Stimulated activated CD8-positive, alpha-beta memory T cell treated with anti-CD3 and anti-CD28 coated beads, Interleukin-15, amount 100 ng/mL, for 24 hours (primary cell): Measurements from ENCODE around the gene TBC1D10A.

Experiments
- DNase-seq: peaks from one replicate; pipeline ENCODE4 v3.0.0-alpha.2; 2020; ENCODE audit warnings: low read depth

Gene TBC1D10A

DNA sequence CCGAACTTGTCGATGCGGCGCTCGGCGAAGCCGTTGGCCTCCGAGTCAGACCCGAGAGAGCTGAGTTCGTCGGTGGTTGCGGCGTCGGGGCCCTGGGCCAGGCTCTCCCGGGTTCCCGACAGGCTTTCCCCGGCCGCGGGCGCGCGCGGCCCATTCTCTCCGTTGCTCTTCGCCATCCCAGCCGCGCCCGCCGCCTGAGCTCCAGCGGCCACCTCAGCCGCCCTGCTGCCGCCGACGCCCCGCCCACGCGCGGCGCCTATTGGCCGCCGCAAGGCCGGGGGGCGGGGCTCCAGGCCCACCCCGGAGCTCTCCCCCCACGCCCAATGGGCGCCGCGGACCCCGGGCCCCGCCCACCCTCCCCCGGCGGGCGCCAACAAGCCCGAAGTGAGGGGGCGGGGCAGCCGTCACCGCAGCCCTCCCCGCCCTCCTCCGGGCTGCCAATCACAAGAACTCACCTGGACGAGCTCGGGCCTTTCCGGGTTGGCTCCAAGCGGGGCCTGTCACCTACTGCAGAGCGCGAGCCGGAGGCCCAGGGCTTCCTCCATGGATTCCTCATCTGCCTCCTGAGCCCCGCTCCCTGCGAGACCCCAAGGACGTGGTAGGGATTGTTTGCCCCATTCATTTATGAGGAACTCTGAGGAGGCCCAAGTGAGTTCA is at the start of gene TBC1D10A:
Gene TBC1D10A, minus strand, starts transcription at position 236 of the 657 bp plus-strand sequence. Its CDS starts 60 bp downstream, at position 176.
- peak; percentile 80 for DNase-seq

- DNase-seq: no peak
Observed at GRCh38 chr22:30375312-30375849, 48.6 kb upstream of the TBC1D10A start.

DNA sequence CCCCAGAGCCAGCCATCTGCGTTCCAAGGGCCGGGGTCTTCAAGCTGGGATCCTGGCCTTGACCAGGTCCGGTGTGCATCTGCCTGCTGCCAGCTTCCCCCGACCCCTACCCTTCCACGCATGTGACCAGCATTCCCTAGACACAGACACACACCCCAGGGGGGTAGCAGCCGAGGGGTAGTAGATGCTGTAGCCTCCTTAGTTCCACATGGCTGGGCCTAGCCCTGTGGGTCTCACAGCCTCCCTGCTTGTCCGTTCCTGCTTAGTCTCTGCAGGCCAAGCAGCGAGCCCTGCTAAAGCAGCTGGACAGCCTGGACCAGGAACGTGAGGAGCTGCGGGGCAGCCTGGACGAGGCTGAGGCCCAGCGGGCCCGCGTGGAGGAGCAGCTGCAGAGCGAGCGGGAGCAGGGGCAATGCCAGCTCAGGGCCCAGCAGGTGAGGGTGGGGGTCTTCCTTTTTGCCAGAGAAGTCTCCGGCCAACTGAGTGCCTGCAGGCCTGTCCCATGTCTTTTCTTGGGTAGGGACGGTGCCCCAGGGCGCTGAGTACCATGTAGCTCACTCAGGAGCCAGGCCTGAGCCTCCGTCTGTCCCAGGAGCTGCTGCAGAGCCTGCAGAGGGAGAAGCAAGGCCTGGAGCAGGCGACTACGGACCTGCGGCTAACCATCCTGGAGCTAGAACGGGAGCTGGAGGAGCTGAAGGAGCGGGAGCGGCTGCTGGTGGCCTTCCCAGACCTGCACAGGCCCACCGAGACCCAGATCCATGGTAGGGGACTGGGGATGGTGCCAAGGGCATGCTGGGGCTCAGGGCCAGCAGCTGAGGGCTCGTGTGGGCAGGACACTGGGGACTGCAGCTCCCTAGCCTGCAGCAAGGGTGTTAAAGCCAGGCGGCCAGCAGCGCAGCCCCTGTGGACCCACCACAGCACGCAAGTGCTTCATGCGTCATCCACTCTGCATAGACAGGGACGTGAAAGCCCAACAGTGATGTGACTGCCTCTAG is 46.9 kb upstream of the TBC1D10A start:
- DNase-seq: no peak

DNA sequence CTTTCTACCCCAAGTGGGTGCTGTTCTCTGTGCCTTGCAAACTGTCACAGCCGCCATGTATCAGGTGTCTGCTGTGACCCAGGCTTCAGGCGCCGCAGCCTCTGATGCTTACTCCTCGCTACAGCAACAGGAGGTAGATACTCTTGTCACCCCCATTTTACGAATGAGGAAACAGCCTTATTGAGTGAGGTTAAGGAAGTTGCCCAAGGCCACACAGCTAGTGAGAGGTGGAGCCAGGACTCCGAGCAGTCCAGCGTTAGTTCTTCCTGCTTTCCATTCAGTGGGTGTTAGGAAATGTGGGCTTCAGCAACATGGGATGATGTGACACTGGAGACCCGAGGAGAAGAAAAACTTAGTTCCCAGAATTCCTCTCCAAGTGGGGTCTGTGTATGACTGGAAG is 46.2 kb upstream of the TBC1D10A start:
- DNase-seq: no peak

DNA sequence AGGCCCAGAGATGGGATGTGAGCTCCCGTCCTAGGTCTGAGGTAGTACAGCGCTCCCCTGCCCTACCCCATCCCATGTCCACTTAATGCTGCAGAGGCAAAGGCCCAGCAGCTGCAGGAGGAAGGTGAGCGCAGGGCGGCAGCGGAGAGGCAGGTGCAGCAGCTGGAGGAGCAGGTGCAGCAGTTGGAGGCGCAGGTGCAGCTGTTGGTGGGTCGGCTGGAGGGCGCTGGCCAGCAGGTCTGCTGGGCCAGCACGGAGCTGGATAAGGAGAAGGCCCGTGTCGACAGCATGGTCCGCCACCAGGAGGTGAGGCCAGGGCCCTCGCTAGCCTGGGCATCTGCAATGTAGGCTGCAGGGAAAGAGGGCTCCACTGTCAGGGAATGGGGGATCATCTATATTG is 45.2 kb upstream of the TBC1D10A start:
- DNase-seq: no peak

- DNase-seq: no peak
Observed at GRCh38 chr22:30371321-30371720, 44.6 kb upstream of the TBC1D10A start.

- DNase-seq: no peak
Observed at GRCh38 chr22:30370641-30371230, 44.0 kb upstream of the TBC1D10A start.

DNA sequence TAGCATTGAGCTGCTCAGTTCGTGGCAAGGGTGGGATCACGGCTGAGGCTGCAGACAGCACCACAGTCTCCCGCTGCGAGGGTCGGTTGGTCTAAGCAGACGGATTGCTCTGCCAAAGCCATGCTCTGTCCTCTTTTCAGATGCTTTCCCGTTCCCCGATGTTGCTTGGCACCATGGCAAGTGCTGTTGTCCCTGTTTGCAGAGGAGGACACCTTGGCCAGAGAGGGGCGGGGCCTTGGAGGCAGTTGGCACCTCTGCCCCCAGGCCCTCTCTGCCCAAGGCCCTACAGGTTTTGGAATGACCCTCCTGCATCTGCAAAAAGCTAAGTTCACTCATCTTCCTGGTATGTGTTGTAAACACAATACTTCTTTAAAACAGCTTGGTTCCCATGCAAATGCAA is 41.7 kb upstream of the TBC1D10A start:
- no peak for DNase-seq

DNA sequence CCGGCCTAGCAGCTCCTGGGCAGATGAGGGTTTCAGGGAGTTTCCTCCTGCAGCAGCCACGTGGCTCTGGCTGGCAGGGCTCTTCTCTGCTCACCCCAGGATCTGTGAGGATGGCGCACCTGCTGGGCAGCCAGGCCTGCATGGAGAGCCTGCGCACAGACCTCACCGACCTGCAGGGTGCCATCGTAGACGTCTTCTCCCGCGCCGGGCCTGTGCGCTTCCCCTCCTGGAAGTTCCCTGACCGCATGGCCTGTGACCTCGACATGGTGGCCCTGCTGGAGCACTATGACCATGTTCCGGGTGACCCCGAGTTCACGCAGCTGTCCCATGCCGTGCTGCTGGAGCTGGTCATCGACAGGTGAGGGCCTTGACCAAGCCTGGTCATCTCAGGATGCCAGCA is 39.1 kb upstream of the TBC1D10A start:
- no peak for DNase-seq

DNA sequence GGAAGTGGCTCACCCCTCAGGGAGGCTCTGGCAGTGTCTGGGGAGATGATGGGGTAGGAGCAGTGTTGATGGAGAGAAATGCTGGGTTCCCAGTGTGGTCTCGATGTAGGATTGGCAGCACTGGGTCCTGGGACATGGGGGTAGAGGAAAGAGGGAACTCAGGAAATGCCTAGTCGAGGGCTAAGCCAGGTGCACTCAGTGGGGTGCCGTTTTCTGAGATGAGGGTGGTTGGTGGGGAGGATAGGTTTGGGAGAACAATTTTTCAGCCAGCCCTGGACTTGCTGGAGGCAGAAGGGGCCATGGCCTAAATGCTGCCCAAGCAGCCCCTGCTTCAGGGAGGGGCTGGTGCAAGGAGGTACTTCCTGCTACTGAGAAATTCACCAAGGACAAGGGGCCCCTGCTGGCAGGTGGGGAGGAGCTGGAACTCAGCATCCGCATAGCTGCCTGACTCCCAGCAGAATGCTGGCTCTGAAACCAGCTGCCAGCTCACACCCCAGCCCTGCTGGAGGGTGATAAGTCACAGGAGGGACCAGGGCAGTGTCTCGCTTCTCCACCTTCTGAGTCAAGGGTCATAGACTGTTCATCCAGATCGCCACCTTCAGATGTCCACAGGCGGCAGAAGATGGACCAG is 36.0 kb upstream of the TBC1D10A start:
- DNase-seq: no peak

DNA sequence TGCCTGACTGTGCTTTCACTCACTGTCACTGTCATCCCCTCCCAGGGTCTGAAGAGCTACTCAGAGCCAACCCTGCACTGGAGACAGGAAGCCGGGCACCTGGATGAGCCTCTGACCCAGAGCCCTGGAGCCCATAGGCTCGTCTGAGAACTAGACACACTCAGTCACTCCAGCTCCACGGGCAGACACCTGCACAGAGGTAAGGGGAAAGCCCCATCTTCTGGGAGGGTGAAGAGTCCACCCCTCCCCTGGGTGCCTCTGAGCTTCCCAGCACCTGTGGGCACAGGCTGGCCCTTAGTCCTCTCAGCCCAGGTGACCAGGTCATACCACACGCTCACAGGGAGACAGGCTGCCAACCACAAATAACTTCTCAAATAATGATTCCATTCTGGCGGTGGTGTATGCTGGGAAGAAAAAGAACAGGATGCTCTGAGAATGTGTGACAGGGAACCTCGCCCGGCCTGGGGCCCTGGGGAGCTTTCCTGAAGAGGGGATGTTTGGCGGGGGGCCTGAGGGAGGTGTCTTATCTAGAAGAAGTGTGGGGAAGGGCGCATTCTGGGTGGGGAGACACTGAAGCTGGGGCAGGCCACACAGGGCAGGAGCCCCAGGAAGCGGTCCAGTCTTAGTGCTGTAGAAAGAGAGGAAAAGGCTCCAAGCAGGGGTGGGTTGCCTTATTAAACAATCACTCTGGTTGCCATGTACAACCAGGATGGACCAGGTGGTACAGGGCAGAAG is 35.3 kb upstream of the TBC1D10A start:
- DNase-seq: no peak

DNA sequence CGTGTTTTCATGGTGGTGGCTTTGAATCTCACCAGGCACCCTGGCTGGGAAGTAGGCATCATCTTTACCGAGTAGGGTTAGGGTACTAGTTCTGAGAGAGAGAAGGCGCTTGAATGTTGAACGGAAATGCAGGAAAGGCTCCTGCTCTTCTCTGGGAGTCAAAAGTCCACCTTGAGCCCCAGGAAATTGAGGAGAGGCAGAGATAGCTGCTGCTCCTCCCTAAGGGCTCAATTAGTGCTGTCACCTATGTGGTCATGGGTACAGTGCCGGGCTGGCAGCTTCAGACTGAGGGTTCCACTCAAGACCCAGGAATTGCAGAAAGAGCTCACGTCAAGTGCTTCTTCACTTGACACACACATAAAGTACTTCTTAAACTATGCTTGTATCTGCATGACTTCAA is 31.8 kb upstream of the TBC1D10A start:
- DNase-seq: no peak

DNA sequence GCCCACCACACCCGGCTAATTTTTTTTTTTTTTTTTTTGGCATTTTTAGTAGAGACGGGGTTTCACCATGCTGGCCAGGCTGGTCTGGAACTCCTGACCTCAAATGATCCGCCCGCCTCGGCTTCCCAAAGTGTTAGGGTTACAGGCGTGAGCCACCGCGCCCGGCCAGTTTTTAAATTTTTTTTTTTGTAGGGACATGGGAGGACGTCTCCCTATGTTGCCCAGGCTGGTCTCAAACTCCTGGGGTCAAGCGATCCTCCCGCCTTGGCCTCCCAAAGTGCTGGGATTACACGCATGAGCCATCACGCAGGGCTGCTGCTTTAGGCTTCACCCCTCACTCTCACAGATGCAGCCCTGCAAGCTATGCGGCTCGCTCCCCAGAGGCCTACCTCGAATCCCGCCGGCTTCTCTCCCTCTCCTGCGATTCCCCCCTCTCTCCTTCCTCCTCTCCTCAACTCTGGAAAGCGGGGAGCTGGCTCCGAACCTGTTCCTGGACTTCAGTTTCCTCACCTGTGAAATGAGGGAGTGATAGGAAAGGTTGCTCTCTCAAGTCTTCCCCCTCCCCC is 31.0 kb upstream of the TBC1D10A start:
- DNase-seq: no peak

- DNase-seq: no peak
Observed at GRCh38 chr22:30357236-30357570, 30.5 kb upstream of the TBC1D10A start.

- DNase-seq: peak; percentile 67
Observed at GRCh38 chr22:30356449-30357235, 29.9 kb upstream of the TBC1D10A start, which contains the start of the genes CCDC157 and SF3A1. TSS of gene CCDC157 (plus strand) at chr22:30357007. CDS start at chr22:30366001, 8,994 bp downstream. TSS of gene SF3A1 (minus strand) at chr22:30356894. CDS start at chr22:30356792, 102 bp downstream.

GRCh38 chr22:30354644-30355043 is 27.9 kb upstream of the TBC1D10A start:
- no peak for DNase-seq

- DNase-seq: no peak
Observed at GRCh38 chr22:30351226-30351625, 24.5 kb upstream of the TBC1D10A start.

DNA sequence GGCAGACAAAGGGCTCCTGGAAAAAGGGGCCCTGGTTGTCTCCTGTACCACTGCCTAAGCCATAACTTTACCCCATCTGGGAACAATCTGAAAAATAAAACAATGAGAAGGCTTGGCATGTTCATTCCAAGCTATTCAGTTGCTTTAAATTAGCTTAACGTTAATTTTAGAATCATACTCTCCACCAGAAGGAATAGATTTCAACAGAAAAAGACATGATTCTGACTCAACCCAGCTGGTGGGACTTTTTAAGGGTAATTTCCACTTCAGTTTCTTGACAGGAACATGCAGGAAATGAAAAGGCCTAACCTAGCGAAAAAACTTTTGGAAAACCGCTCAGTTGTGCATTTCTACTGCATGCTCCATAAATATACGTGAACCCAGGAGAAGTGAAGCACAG is 22.1 kb upstream of the TBC1D10A start:
- no peak for DNase-seq

DNA sequence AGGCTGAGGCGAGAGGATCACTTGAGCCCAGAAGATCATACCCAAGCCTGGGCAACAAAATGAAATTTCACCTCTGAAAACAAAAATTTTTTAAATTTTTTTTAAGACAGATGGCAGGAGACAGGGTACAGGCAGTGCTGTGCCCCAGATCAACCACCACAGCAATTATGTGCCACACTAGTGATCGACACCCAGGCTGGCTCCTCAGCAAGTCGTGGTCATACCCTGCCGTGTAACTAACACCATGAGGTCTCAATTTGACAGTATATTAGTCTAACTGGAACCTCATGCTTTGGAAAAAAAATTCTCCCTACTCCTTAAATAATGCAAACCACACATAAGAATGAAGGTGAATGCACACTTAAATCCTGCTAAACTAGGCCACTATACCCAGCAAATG is 21.7 kb upstream of the TBC1D10A start:
- DNase-seq: no peak

- no peak for DNase-seq
Observed at GRCh38 chr22:30347255-30347892, 20.6 kb upstream of the TBC1D10A start.
